Hematopoietic multipotent progenitor cell treated with erythropoietin and hydrocortisone succinate and interleukin-3 and kit ligand, for 6 days (in vitro differentiated cells): ENCODE measurements around the gene MYOF.

Experiments
- DNase-seq: peaks from one replicate; pipeline ENCODE4 v3.0.0-alpha.2; 2015

The MYOF gene, protein sequence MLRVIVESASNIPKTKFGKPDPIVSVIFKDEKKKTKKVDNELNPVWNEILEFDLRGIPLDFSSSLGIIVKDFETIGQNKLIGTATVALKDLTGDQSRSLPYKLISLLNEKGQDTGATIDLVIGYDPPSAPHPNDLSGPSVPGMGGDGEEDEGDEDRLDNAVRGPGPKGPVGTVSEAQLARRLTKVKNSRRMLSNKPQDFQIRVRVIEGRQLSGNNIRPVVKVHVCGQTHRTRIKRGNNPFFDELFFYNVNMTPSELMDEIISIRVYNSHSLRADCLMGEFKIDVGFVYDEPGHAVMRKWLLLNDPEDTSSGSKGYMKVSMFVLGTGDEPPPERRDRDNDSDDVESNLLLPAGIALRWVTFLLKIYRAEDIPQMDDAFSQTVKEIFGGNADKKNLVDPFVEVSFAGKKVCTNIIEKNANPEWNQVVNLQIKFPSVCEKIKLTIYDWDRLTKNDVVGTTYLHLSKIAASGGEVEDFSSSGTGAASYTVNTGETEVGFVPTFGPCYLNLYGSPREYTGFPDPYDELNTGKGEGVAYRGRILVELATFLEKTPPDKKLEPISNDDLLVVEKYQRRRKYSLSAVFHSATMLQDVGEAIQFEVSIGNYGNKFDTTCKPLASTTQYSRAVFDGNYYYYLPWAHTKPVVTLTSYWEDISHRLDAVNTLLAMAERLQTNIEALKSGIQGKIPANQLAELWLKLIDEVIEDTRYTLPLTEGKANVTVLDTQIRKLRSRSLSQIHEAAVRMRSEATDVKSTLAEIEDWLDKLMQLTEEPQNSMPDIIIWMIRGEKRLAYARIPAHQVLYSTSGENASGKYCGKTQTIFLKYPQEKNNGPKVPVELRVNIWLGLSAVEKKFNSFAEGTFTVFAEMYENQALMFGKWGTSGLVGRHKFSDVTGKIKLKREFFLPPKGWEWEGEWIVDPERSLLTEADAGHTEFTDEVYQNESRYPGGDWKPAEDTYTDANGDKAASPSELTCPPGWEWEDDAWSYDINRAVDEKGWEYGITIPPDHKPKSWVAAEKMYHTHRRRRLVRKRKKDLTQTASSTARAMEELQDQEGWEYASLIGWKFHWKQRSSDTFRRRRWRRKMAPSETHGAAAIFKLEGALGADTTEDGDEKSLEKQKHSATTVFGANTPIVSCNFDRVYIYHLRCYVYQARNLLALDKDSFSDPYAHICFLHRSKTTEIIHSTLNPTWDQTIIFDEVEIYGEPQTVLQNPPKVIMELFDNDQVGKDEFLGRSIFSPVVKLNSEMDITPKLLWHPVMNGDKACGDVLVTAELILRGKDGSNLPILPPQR (N-terminal part only)

DNA sequence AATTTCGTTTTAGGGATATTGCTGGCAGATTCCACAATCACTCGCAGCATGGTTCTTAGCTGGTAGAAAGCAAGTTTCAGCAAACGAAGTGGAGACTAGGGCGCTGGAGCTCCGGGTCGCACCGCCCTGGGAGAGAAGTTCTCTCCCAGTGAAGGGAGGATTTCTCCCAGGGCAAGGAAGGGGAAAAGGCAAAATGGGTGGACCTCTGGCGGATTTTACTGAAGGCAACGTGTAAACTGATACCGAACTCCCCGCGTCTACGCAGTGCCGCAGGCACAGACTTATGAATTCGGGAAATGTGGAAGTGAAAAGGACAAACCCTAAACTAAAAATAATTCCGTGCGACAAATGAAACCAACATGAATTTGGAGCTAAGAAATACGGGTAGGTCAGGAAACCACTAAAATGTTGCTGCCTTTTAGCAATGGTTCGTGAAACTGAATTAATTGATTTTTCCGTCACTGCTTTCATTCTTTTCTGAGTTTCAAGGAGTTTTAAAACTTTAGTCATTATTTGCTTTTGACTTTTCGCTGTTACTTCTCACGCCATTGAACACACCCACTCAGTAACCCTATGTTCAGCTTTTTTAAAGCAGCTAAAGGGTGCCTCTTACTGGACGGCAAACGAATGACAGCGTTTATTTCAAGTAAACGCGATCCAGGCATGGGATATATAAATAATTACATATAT lies at the start of gene MYOF:
Gene MYOF, minus strand, starts transcription at position 190 of the 690 bp plus-strand sequence. Its CDS starts 140 bp downstream, at position 50.
- peak; percentile 83 for DNase-seq

DNA sequence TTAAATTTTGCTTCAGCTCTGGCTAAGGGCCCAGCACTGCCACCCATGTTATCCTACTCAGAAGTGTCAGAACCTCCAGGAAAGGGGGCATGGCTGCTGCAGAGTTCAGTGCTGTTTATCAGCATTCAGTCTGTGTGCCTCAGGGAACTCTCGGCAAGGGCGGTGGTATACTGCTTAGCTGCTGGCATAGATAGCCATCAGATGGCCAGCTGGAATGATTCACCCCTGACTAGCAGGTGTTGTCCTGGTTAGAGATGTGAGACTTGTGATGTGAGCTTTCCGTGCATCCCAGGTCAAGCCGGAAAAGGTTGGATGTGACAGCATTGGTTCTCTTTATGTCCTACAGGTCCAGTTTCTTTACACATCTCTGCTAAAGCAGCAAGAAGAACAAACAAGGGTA lies 36.4 kb upstream of the MYOF start:
- DNase-seq: no peak

DNA sequence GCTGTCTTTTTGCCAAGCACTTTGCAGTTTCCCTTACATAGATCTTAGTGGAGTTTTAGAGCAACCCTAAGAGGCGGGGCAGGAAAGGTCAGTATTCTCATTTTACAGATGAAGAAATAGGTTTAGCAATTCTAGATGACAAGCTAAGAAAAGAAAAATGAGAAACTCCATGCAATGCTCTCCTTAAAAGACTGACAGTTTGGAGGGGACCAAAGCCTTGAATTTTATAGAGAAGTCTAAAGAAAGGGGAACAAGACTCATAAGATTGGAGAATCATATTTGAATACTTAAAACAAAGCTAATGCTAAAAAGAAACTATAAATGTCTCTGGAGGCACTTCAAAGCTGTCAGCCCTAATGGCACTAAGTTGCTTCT lies 33.9 kb upstream of the MYOF start:
- no peak for DNase-seq

DNA sequence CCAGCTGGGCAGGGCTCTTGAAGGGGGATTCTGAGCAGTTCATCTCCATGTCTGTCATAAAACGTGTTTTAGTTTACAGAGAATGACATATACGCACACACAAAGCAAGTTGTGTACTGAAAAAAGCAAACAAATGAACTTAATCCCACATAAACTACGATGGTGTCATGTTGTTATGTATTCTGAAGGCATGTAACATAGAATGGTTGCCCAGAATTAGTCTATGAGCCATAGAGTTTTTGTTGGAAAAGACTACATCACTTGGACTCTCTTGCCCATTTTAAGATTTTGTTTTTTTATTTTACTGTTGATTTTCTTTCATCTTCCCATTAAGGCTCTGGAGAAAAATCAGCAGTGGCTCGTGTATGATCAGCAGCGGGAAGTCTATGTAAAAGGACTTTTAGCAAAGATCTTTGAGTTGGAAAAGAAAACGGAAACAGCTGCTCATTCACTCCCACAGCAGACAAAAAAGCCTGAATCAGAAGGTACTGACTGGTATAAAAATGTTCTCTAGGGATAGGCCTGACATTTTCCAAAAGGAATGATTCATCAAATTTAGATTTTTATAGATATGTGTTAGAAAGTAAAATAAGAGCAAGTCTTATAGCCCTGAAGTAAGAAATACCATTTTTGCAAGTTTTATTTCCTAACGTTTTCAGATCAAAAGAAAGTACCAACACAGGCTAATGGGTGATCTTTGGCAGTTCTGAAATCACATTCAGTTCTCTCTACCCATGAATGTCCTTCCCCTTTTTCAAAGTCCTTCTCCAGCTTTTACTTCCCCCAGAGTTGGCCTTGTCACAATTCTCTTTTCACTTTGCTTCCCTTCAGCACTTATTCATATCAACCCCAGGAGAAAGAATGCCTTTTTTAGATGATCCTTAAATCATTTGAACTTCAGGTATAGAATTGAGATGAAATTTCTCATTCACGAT lies 33.2 kb upstream of the MYOF start:
- no peak for DNase-seq

DNA sequence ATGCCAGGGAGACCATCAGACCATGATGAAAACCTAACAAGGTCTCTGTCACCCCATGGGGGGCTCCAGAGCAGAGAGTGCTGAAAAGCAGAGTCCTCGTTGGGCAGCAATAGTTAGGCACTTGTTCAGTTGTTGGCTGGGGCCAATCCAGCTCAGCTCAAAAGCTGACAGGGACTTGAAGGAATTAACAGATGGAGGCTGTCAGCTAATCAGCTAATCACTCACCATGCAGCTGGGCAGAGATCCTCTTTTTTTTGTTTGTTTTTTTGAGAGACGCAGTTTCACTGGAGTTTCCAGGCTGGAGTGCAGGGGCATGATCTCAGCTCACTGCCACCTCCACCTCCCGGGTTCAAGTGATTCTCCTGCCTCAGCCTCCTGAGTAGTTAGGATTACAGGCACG lies 32.4 kb upstream of the MYOF start:
- no peak for DNase-seq

DNA sequence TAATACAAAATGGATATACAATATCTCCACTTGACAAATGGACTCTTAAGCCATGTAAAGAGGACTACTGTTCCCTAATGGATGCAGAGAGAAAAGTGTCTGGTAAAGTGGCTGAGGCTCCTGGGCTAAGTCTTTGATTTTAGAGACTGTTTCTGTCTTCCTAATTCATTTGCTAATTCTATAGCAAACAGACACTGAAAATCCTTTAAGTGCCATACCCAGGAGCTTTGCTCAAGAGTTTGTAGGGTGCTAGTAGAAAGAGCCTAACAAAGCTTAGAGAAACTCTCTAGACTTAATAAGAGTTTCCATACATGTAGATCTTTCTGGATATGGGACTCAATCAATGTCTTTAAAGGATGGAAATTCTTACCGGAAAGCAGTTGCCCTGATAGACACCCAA lies 31.0 kb upstream of the MYOF start:
- DNase-seq: no peak

DNA sequence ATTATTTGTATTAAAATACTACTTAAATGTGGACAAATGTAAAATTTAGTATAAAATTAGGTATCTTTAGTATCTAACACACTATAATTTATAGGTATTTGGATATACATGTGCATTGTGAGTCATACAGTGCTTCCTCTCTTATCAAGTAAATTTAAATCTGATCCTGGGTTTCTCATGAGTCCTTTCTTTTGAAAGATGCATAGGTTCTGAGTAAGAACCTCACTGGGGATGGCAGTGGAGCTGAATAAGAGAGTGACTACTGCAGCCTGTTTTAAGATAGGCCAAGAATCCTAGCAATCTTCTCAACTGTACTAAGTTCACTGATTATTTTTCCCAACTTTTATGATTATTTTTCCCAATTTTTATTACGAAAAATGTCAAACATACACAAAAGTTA lies 30.4 kb upstream of the MYOF start:
- DNase-seq: no peak

DNA sequence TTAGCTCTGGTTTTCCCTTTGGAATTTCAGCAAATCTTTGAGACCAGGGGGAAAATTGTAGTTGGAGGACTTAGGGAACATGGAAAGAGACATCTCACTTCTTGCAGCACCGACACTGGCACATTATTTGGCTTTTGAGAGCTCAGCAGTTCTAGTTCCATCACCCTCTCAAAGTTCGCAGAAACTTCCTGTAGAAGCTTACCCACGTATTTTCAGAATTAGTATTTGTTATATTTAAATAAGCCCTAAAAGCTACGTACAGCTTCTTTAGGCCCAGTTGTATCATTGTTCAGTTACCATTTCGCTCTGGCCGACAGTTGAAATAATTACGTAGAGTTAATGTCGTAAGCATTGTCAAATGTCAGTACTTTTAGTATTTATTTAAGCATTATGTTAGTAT lies 27.7 kb upstream of the MYOF start:
- no peak for DNase-seq

DNA sequence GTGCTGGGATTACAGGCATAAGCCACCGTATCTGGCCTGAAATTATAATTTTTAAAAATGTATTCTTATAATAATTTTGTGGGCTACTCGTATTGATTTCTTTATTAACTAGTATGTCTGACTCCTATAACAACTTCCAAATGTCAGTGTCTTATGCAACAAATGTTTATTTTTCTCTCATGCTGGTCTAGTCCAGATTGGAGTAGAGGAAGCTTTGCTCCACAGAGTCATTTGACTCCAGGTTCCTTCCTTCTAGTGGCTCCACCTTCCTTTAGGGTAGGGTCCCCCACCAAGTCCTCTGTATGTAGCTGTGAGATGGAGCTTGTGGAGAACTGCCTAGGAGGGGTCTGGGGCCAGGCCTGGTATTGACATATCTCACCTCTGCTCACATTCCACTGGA lies 22.9 kb upstream of the MYOF start:
- no peak for DNase-seq

DNA sequence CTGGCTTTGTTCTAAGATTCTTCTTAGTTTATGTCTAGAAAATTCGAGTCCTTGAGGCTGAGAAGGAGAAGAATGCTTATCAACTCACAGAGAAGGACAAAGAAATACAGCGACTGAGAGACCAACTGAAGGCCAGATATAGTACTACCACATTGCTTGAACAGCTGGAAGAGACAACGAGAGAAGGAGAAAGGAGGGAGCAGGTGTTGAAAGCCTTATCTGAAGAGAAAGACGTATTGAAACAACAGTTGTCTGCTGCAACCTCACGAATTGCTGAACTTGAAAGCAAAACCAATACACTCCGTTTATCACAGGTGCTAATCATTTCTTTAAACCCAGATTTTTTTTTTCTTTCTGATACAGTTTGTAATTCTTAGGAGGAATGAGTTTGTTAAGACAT lies 20.9 kb upstream of the MYOF start:
- no peak for DNase-seq

DNA sequence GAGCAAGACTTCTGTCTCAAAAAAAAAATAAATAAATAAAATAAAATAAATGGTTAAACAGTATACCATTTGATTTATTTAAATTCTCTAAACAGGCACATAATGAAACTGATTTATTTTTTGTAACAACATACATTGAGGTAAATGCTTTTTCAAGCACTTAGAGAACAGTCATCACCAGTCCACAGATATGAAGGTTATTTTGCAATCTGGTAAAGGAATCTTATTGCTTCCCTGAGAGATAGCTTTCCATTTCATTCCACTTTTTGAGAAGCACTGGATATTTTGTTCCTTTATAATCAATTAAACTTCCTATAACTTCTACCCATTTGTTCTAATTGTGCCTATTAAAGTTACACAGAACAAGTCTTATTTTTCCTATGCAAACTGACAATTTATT lies 19.5 kb upstream of the MYOF start:
- DNase-seq: no peak

DNA sequence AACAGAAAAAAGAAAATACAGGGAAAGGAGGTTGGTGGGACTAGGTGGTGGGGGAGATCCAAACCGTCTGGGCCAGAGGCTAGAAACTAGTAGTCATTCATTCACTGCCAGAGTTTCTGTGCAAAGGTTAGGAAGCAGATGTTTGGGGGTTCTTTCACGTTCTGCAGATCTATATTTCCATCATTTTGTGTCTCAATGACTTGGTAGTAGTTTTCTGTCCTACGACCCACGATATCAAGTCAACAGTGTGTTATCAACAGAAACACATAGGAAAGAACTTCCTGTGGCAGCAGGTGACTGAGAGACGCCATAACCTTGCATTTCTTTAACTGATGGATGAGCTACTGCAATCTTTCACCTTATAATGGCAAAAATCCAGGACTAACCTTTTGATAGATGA lies 16.0 kb upstream of the MYOF start:
- DNase-seq: peak; percentile 33

DNA sequence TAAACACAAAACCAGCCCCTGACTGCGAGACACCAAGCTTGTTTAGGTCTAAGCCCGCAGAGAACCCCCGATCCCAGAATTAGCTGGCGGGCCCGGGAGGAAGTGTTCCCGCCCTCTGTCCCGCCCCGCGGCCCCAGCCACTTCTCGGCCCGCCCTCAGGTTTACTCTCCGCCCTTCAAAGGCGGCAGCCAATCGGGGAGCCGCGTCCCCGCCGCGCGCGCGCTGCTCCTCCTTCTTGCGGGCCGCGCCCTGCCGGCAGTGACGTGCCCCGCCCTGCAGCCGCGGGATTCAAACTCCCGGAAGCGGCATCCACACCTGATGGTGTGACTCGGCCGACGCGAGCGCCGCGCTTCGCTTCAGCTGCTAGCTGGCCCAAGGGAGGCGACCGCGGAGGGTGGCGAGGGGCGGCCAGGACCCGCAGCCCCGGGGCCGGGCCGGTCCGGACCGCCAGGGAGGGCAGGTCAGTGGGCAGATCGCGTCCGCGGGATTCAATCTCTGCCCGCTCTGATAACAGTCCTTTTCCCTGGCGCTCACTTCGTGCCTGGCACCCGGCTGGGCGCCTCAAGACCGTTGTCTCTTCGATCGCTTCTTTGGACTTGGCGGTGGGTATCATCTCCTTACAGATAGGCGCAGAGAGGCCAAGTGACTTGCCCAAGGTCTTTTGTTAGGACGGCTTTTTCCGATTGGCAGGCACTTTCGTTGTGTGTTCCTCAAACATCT lies 14.3 kb upstream of the MYOF start, which contains the start of gene CEP55:
Gene CEP55, plus strand, starts transcription at position 291 of the 720 bp plus-strand sequence. CDS start 3,440 bp downstream, outside the sequence.
- DNase-seq: peak; percentile 95

DNA sequence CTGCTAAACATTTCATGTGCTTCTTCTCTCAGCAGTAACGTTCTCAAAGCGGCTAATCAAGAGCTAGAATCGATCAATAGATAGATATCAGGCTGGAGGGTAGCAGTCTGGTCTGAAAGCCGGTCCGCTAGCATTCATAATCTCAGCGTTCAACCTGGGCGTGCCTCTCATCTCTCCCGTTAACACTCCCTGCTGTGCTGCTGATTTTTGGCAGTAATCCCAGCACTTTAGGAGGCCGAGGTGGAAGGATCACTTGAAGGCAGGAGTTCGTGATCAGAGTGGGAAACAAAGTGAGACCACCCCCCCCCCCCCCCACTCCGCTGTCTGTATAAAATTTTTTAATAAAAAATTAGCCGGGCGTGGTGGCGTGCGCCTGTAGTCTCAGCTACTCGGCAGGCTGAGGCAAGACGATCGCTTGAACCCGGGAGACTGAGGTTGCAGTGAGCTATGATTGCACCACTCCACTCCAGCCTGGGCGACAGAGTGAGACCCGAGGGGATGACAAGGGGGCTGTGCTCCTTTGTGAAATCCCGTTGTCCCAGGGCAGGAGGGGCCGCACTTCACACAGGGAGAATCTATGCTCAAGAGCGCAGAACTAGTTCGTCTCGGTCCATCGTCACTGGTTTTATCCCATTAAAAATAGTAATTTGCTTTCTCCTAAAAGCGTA lies 13.7 kb upstream of the MYOF start:
- peak; percentile 65 for DNase-seq

DNA sequence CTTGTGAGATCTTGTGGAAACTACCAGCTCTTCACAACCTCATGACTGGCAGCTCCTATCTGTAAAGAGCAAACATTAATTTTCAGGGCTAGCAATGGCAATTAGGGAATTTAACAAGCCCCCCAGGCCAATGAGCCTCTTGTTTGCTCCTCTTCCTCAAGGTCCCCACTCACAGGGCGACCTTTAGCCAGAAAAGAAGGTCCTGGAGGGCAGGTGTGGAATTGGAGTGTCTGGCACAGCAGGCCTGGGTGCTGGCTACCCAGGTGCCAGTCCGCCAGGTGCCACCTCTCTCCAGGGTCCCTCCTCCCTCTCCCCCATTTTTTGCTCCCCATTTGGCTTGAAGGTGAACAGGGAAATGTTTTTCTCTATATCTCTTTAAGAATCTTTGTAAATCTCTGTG lies 12.4 kb upstream of the MYOF start:
- no peak for DNase-seq

DNA sequence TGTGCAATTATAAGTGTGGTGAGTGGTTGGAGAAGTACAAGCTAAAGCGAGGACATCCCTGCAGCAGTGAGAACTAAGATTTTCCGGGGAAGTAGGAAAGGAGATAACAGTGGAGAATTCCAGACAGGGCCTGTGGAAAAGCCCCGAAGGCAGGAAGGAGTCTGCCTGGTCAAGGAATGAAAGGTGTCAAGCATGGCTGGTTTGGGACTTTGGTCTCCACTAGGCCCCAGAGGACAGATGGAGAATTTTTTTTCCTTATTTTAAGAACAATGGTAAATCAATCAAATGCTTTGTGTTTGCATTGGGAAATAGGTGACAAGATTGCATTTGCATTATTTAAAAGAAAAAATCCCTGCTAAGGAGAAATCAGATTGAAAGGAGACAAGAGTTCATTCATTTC lies 11.0 kb upstream of the MYOF start:
- DNase-seq: no peak

DNA sequence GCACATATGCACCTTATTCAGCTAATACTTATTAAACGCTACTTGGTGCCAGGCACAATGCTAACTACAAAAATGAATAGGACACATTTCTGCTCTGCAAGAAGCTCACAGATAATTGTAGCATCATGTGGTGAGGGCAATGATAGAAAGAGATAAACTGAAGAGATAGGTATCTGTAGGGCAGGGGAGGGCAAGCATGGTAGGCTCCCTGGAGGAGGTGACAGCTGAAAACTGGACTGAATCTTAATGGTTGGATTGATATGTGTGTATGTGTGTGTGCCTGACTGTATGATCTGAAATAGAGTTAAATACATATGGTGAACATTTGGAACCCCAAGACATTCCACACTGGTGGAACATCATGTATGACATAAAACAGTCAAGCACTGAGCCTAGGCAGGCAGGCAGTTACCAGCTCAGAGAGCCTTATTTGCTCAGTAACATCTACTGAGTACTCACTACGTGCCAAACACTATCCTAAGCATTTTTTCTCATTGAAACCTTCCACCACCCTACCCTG lies 9.5 kb upstream of the MYOF start:
- DNase-seq: no peak

DNA sequence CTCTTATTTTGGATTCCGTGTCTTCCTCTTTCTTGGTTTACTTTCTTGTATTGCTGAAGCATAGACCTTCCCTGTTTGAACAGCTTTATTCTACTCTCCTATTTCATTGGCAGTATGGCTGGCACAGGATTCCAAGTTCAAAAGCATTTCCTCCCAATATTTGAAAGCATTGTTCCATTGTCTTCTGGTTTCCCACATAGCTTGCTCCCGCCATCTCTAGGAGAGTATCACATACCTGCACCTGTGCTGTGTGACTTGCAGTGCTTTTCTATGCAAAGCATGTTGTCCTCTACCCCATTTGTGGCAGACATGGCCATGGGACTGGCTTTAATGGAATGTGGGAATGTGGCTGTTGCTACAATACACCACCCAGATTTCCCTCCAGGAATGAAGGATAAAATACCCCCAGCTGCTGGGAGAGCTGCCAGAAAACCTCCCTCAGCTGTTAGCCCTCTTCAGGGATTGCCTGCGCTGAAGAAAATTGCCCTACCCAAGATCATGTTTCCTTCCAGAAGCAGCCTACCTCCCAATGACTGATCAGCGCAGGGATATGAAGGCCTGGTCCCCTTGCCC lies 6.9 kb upstream of the MYOF start:
- DNase-seq: no peak

DNA sequence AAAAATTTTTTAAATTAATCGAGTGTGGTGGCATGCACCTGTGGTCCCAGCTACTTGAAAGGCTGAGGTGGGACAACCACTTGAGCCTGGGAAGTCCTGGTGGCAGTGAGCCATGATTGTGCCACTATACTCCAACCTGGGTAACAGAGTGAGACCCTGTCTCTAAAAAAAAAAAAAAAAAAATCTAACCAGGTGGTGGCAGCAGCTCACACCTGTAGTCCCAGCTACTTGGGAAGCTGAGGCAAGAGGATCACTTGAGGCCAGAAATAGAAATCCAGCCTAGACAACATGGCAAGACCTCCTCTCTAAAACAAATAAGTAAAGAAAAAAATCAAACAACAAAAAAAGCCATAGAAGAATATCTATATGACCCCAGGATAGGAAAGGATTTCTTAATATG lies 3.6 kb upstream of the MYOF start:
- DNase-seq: no peak
